CD4-positive, alpha-beta T cell treated with Interleukin-15 for 1 hour (primary cell): ENCODE measurements around the gene TMEM217.
A peak's percentile ranks its signal among the peaks of the same experiment; 100 is the strongest.
"Not testable (repeated sequence)": the region's sequence is repeated elsewhere in the genome, so short reads cannot be mapped to it uniquely, and the experiment has no call there.

Experiments
- DNase-seq: peaks from one replicate; pipeline ENCODE4 v3.0.0-alpha.2; 2020

Gene TMEM217

GRCh38 chr6:37209461-37210205 lies 48.3 kb downstream of the TMEM217 start:
- peak; percentile 65 for DNase-seq

GRCh38 chr6:37208793-37209192 lies 49.2 kb downstream of the TMEM217 start:
- DNase-seq = no peak

- peak; percentile 89 for DNase-seq
Measured at GRCh38 chr6:37207903-37208456, 50.0 kb downstream of the TMEM217 start.

- no peak for DNase-seq
Measured at GRCh38 chr6:37206622-37207021, 51.3 kb downstream of the TMEM217 start.

- no peak for DNase-seq
Measured at GRCh38 chr6:37205997-37206340, 52.0 kb downstream of the TMEM217 start.

- no peak for DNase-seq
Measured at GRCh38 chr6:37205175-37205996, 52.6 kb downstream of the TMEM217 start.

- DNase-seq = no peak
Measured at GRCh38 chr6:37204014-37204751, 53.8 kb downstream of the TMEM217 start.

GRCh38 chr6:37202788-37203491 lies 55.0 kb downstream of the TMEM217 start:
- no peak for DNase-seq

GRCh38 chr6:37201726-37202125 lies 56.2 kb downstream of the TMEM217 start:
- DNase-seq = no peak

GRCh38 chr6:37200085-37200484 lies 57.9 kb downstream of the TMEM217 start:
- DNase-seq = no peak

GRCh38 chr6:37196451-37196850 lies 61.5 kb downstream of the TMEM217 start:
- DNase-seq = not testable (repeated sequence)

GRCh38 chr6:37194886-37195285 lies 63.1 kb downstream of the TMEM217 start:
- not testable (repeated sequence) for DNase-seq

GRCh38 chr6:37192666-37193065 lies 65.3 kb downstream of the TMEM217 start:
- no peak for DNase-seq

- DNase-seq = no peak
Measured at GRCh38 chr6:37190159-37190535, 67.8 kb downstream of the TMEM217 start.

GRCh38 chr6:37188962-37189510 lies 68.9 kb downstream of the TMEM217 start:
- DNase-seq = no peak

GRCh38 chr6:37187321-37188022 lies 70.5 kb downstream of the TMEM217 start:
- peak; percentile 18 for DNase-seq

GRCh38 chr6:37185949-37186720 lies 71.8 kb downstream of the TMEM217 start:
- DNase-seq = not testable (repeated sequence)

- DNase-seq = peak; percentile 85
Measured at GRCh38 chr6:37182736-37183590, 75.0 kb downstream of the TMEM217 start.

- DNase-seq = not testable (repeated sequence)
Measured at GRCh38 chr6:37180610-37181009, 77.3 kb downstream of the TMEM217 start.

GRCh38 chr6:37180075-37180474 lies 77.9 kb downstream of the TMEM217 start:
- no peak for DNase-seq
